Stomach (tissue), 9 donors: ENCODE results near the gene SP110. TPM values are rescaled to one million over a fixed set of nuclear protein-coding genes. Genes with fewer than 3 reads are reported as not detected.
"Not testable (repeated sequence)": the region's sequence is repeated elsewhere in the genome, so short reads cannot be mapped to it uniquely, and the experiment has no call there.

Experiments used
- DNase-seq, 2 donors: peaks; one replicate each; pipeline versions ENCODE4 v3.0.0 to v3.0.0-alpha.2; 2013 to 2019
- H3K27ac ChIP-seq, 5 donors: fragments of 200-600 bp in 4 of 5; sonication (generic) in 4 of 5; one replicate each; pipeline ENCODE4 v1.5.1; 2013 to 2019; ENCODE audit warnings: mild to moderate bottlenecking in 1 of 5, moderate library complexity in 1 of 5
- H3K27me3 ChIP-seq, 3 donors: fragments of 200-600 bp; sonication (generic); one replicate each; pipeline ENCODE4 v1.5.1; 2017 to 2019; ENCODE audit warnings: mixed run types in 1 of 3
- H3K36me3 ChIP-seq, 4 donors: fragments of 200-600 bp; sonication (generic); 1 replicate in 3 of 4; 2 replicates in 1 of 4; pipeline ENCODE4 v1.5.1; 2016 to 2019
- H3K4me1 ChIP-seq, 4 donors: fragments of 200-600 bp; sonication (generic); one replicate each; pipeline ENCODE4 v1.5.1; 2016 to 2019
- H3K4me3 ChIP-seq, 4 donors: fragments of 200-600 bp; sonication (generic) in 3 of 4; one replicate each; pipeline ENCODE4 v1.5.1; 2016 to 2019; ENCODE audit warnings: mild to moderate bottlenecking in 1 of 4
- H3K9me3 ChIP-seq, 4 donors: fragments of 200-600 bp; sonication (generic); one replicate each; pipeline ENCODE4 v1.5.1; 2016 to 2019
- CTCF ChIP-seq, 7 experiments: fragments of 450-650 bp in 4 of 7; fragments of 200-600 bp in 3 of 7; sonication (generic) in 3 of 7; IDR thresholded peaks; one replicate each; pipeline ENCODE4 v1.5.1; 2016 to 2019; ENCODE audit warnings: antibody characterized with exemption in 7 of 7, control low read depth in 2 of 7, mild to moderate bottlenecking in 1 of 7
- EP300 ChIP-seq: sonication (generic); formaldehyde crosslinking; IDR thresholded peaks from one replicate; pipeline ENCODE4 v1.6.1; 2017; ENCODE audit warnings: antibody characterized with exemption
- POLR2A ChIP-seq, 4 donors: fragments of 450-650 bp; IDR thresholded peaks; one replicate each; pipeline ENCODE4 v1.6.1; 2016; ENCODE audit warnings: antibody characterized with exemption in 4 of 4, control low read depth in 2 of 4, mild to moderate bottlenecking in 1 of 4, moderate library complexity in 1 of 4
- POLR2AphosphoS5 ChIP-seq, 3 donors: sonication (generic); formaldehyde crosslinking; IDR thresholded peaks; one replicate each; pipeline ENCODE4 v1.6.1; 2016; ENCODE audit warnings: antibody characterized with exemption in 3 of 3
- WGBS, 5 donors: extraction: QIAGEN DNeasy Blood & Tissue Kit in 3 of 5; methylation state at CpG; one replicate each; pipeline versions ENCODE4 v1.1.5 to v1.1.7; 2013 to 2018; 5-methylcytosine and 5-hydroxymethylcytosine counted together
- intact Hi-C: fragments of 100-400 bp; cut with DNase I; formaldehyde crosslinking; loops from one replicate; pipeline ENCODE4 v1.15.1; 2023; ENCODE audit warnings: low total_unique reads
- polyA plus RNA-seq, 3 donors: library from polyadenylated mRNA; stranded (reverse); fragments of 200-250 nt; gene quantifications; one replicate each; pipeline ENCODE4 v1.2.3, GENCODE V29; 2013
- total RNA-seq, 5 donors: library from RNA; depleted of rRNA; stranded (reverse); fragments of >200 nt; gene quantifications; one replicate each; pipeline versions ENCODE4 v1.1.0 to v1.2.3, GENCODE V29; 2014 to 2016
- donor health status: healthy with polysubstance abuse.
- donor health status: Bipolar disorder and iron deficiency.
- donor health status: healthy.

Gene SP110
- total and polyA plus RNA-seq, 8 donors, result 4.6 to 40.4 (median 14.1) TPM

GRCh38 chr2:230124235-230124634, 95.5 kb downstream of the SP110 start:
- TF ChIP-seq EP300 (no peak), POLR2AphosphoS5 (IDR thresholded peaks at IDR 0.05) (no peak), POLR2A (IDR thresholded peaks at IDR 0.05) (no peak), CTCF (IDR thresholded peaks at IDR 0.05) (no peak)
- no peaks in the 10 kb centered on the region for H3K27me3 ChIP-seq
- no peak overlapping the region for H3K4me3 ChIP-seq
- DNase-seq, result no peak
- peaks cover 0 to 8% (median 0%) of the 10 kb centered on the region in 4 donors for H3K4me1 ChIP-seq
- H3K9me3 ChIP-seq, result peaks cover 0 to 6% (median 0%) of the 10 kb centered on the region in 4 donors
- H3K36me3 ChIP-seq, result no peaks in the 10 kb centered on the region
- intact Hi-C loops, result no loop called here
- H3K27ac ChIP-seq, result no peak overlapping the region
- 83 to 92% (median 90%) methylated on average over 6 of the region's 6 CpGs for whole genome bisulfite sequencing, 5 donors

- H3K9me3 ChIP-seq, H3K4me1 ChIP-seq, H3K4me3 ChIP-seq, intact Hi-C loops, H3K27ac ChIP-seq, H3K27me3 ChIP-seq, DNase-seq, H3K36me3 ChIP-seq: not testable (repeated sequence)
- WGBS, 5 donors, result 83 to 100% (median 92%) methylated on average over 2 of the region's 2 CpGs
These were observed 99.4 kb downstream of the SP110 start for GRCh38 chr2:230120376-230120775.

- H3K9me3 ChIP-seq, H3K4me1 ChIP-seq, H3K4me3 ChIP-seq, H3K27me3 ChIP-seq, H3K36me3 ChIP-seq, H3K27ac ChIP-seq, DNase-seq, intact Hi-C loops: not testable (repeated sequence)
- 92 to 100% (median 100%) methylated on average over 1 of the region's 1 CpG for WGBS, 5 donors
These were observed 100.0 kb downstream of the SP110 start for GRCh38 chr2:230119827-230120226.

Other genes starting within 250 kb of the SP110 start
- 1 to 10 TPM in 2 of 5 donors, under 1 TPM in 1, not detected in 2; 0.45 to 5.7 (median 4.9) TPM for gene SLC16A14, start 151.1 kb downstream of the SP110 start, total RNA-seq
- gene SLC16A14, start 151.1 kb downstream of the SP110 start, polyA plus RNA-seq, result 1 to 10 TPM in 1 of 3 donors, under 1 TPM in 2; 0.31 to 1.6 (median 0.37) TPM
- gene SP140, start 5.8 kb upstream of the SP110 start, total RNA-seq, result 1 to 10 TPM in 4 of 5 donors, not detected in 1; 1.7 to 6.4 (median 4.1) TPM
- 1 to 10 TPM; 1.1 to 2.2 (median 1.5) TPM for gene SP140, start 5.8 kb upstream of the SP110 start, polyA plus RNA-seq
- 10 to 100 TPM; 14.0 to 56.7 (median 25.3) TPM for gene SP140L, start 107.2 kb upstream of the SP110 start, total RNA-seq
- gene SP140L, start 107.2 kb upstream of the SP110 start, polyA plus RNA-seq, result 10 to 100 TPM in 1 of 3 donors, 1 to 10 TPM in 2; 5.7 to 12.9 (median 8.7) TPM
- 100 to 1,000 TPM in 2 of 5 donors, 10 to 100 TPM in 3; 11.0 to 168 (median 96.8) TPM for gene SP100, start 196.2 kb upstream of the SP110 start, total RNA-seq
- gene SP100, start 196.2 kb upstream of the SP110 start, polyA plus RNA-seq, result 10 to 100 TPM; 36.5 to 58.8 (median 40.8) TPM